ENCODE data around the gene PCNA.

The PCNA gene

GRCh38 chr20:5119435-5120184 is at the start of gene PCNA:
Gene PCNA (minus strand): TSS chr20:5119958. CDS start chr20:5119798, 160 bp downstream.
- FAIRE-seq (peak; percentile 82), DNase-seq (ENCODE audit: low spot score) (peak; percentile 92)

GRCh38 chr20:5168651-5169396 is 49.1 kb upstream of the PCNA start:
- FAIRE-seq (no peak), DNase-seq (ENCODE audit: low spot score) (peak; percentile 4)

GRCh38 chr20:5164645-5165625 is 45.2 kb upstream of the PCNA start:
- no peak for FAIRE-seq

DNA sequence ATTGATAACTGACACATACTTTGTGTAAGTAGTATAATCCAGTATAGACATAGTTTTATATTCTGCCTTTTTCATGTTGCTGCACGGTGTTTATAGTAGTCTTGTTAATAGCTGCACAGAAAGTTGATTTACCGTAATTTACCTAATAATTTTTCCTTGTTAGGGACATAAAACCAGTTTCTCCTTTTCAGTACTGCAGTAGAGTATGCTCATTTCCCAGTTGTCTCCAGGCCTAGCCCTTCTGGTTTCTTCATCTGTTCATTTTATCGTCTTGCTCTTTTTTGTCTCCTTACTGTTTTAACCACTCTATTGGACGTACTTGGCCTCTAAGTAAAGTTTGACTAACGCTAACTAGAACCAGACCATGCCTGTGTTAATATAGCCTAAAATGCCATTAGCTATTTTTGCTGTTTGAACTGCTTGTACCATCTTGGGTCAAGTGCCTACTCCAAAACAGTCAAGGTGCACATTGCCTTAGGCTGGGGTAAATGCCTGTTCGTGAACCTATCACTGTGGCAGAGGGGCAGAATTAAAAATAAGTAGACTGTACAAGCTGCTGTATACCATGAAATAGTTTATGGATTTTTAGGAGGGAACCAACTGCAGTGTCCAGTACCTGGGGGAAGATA is 41.9 kb upstream of the PCNA start:
- FAIRE-seq = no peak
- no peak for DNase-seq (ENCODE audit: low spot score)

More at GRCh38 chr20:5164645-5165625, 45.2 kb upstream of the PCNA start:
- DNase-seq (ENCODE audit: low spot score) = no peak

DNA sequence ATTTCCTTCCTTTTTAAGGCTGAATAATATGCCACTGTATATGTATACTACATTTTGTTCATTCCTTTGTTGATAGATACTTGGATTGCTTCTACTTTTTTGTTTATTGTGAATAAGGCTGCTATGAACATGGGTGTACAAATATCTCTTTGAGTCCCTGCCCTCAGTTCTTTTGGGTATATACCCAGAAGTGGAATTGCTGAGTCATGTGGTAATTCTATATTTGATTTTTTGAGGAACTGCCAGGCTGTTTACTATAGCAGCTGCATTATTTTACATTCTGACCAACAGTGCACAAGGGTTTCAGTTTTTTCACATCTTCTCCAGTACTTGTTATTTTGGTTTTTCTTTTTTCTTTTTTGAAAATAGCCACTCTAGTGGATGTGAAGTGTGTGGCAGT is 41.1 kb upstream of the PCNA start:
- no peak for DNase-seq (ENCODE audit: low spot score)
- no peak for FAIRE-seq

DNA sequence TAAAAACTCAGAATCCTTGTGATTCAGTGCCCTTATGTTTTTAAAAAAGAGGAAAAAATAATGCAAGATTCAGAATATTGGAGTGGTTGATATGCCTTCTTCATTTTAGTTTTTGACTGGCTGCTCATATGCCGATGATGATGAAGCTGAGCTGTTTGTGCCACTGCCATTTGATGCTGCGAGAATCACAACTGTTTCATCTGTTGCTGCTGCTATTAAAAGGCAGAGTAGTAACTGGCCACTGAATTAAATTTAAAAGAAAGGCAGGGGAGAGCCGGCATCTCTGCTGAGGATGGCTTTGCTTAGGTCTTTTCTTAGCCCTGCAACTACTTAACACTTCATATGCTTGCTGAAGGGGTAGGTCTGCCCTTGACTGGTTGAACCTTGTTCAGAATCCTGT is 40.2 kb upstream of the PCNA start:
- no peak for FAIRE-seq
- no peak for DNase-seq (ENCODE audit: low spot score)

DNA sequence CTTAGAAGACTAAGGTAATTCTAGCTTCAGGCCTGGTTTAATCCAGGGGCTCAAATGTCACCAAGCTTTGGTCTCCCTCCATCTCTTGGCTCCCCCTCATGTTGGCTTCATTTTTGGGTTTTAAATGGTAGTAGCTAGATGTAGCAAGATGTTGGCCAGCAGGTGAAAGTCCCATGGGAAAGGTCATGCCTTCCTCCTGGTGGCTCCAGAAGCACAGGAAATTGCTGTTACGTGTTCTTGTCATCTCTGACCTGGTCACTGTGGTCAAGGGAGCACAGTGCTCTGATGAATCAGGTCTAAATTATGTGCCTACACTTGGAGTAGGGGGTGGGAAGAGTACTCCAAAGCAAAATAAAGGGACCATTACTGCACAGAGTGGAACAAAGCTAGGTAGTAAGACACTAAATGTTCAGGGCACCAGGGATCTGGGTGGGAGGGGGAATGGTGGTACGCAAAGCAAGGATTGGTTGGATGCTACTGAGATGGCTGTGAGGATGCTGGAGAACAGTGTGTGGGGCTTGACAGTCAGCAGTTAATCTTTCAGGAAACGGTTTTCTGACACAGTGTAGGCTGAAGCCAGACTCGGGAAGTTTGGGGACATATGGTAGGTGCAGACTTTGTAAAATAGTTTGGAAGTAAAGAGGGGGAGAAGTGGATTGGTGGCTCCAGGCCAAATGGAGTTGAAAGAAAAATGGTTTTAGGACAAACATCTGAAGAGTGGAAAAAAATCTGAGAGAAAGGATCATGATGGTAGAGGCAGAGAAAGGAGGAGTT is 37.1 kb upstream of the PCNA start:
- FAIRE-seq (peak; percentile 88), DNase-seq (ENCODE audit: low spot score) (peak; percentile 82)

GRCh38 chr20:5155404-5155803 is 35.6 kb upstream of the PCNA start:
- no peak for FAIRE-seq

DNA sequence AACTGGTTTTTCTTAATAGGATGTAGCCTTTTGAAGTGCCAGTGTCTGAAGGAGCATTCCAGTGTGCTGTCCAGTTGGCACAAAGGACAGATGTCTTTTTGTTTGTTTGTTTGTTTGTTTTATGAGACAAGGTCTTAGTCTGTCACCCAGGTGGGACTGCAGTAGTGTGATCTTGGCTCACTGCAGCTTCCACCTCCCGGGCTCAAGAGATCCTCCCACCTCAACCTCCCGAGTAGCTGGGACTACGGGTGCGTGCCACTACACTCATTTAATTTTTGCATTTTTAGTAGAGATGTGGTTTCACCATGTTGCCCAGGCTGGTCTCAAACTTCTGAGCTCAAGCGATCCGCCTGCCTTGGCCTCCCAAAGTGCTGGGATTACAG is 34.8 kb upstream of the PCNA start:
- FAIRE-seq (no peak), DNase-seq (ENCODE audit: low spot score) (no peak)

More at GRCh38 chr20:5155404-5155803, 35.6 kb upstream of the PCNA start:
- DNase-seq (ENCODE audit: low spot score) = no peak

- DNase-seq (ENCODE audit: low spot score) (peak; percentile 41), FAIRE-seq (peak; percentile 29)
Observed at GRCh38 chr20:5153612-5154542, 34.1 kb upstream of the PCNA start.

DNA sequence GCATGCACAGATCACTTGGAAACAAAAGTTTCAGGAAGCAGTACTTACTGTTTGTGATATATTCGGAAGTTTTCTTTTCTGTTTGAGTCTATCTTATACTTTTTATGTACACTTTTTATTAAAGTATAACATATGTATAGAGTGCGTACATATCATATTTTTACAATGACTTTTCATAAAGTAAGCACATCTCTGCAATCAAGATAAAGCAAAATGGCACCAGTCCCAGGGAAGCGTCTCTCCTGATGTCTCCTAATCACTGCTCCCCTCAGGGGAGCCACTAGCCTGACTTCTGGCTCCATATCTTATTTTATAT is 33.4 kb upstream of the PCNA start:
- no peak for FAIRE-seq
- DNase-seq (ENCODE audit: low spot score) = no peak

GRCh38 chr20:5150226-5151076 is 30.7 kb upstream of the PCNA start:
- DNase-seq (ENCODE audit: low spot score) (peak; percentile 32), FAIRE-seq (peak; percentile 18)

- DNase-seq (ENCODE audit: low spot score) (no peak), FAIRE-seq (no peak)
Observed at GRCh38 chr20:5149892-5150225, 30.1 kb upstream of the PCNA start.

GRCh38 chr20:5148581-5148980 is 28.8 kb upstream of the PCNA start:
- DNase-seq (ENCODE audit: low spot score) = no peak
- FAIRE-seq = no peak

- no peak for FAIRE-seq
Observed at GRCh38 chr20:5146871-5147592, 27.3 kb upstream of the PCNA start.

DNA sequence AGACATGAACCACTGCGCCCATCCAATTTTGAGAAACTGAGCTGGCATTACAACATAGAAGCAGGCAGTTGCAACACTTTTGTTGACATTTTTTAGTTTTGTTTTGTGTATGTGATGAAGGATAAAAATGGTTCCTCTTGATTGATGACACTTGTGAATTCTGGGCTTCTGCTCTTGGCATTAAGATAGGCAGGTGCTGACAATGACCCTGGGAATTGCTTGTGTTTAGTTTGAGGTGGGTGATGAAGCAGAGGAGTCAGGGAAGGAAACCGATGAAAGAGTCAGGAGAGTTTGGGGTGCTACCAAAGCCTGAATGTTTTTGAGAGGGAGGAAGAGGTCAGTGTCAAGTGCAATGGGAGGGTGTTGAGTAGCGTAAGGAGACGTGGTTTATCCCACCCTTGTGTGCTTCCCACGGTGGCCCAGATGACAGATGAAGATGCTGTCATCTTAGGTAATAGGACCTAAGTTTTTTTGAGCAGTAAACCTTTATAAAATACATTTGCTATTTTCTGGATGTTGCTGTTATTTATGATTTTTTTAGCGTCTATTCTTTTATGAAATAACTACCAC is 26.4 kb upstream of the PCNA start:
- FAIRE-seq = no peak

More at GRCh38 chr20:5146871-5147592, 27.3 kb upstream of the PCNA start:
- DNase-seq (ENCODE audit: low spot score) = no peak

DNA sequence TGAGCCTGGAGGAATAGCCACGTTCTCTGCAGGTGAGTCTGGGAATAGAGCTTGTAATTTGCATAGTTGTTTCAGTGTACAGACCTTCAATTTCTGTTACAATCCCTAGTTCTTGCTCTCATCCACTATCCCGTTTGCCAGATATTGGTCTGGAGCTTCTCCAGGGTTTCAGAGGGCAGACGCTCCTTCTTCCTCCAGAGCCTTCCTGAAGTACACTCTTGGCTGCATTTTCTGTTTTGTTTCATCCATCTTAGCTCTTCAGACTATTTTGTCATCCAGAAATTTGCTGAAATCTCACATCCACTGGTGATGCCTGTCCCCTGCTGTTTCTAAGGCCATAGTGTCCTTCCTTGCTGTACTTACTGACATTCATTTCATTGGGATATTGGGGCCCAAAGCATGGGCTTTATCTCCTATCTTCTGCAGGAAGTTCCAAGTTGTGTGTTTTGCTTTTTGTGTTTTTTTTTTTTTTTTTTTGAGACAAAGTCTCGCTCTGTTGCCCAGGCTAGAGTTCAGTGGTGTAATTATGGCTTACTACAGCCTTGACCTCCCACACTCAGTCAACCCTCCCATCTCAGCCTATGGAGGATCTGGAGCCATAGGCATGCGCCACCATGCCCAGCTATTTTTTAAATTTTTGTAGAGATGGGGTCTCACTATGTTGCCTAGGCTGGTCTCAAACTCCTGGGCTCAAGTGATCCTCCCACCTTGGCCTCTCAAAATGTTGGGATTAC is 25.8 kb upstream of the PCNA start:
- DNase-seq (ENCODE audit: low spot score) (peak; percentile 21), FAIRE-seq (peak; percentile 45)

More for the DNA sequence above, 26.4 kb upstream of the PCNA start:
- DNase-seq (ENCODE audit: low spot score) = no peak
